ENCODE results near the gene ACTL6B. TPM values are rescaled to one million over a fixed set of nuclear protein-coding genes. Genes with fewer than 3 reads are reported as not detected.

ACTL6B gene
- total and polyA plus RNA-seq, 2 of the 13 experiments (the other 11 are each of a cell fraction or from before 2014, with no cell fraction given): not detected

DNA sequence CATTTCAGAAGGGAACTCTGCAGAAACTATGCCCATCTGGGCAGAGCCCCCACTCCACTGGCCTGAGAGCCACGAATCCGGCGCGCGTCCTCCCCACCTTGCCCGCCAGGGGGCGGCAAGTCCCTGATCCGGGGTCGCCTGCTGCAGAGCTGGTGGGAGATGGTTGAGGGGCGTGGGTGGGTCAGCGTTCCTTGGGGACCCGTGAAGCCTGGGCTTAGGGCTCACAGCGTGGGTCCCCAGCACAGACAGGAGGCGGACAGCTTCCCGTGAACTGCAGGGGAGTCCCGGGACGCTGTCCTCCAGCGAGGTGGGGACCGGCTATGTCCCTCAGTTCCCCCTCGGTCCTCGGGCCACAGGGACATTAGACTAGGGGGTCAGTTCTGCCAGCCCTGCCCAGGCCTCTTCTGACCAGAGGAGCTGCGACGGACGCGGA, 49.1 kb upstream of the ACTL6B start (continued):
- no peak for TF ChIP-seq RNF219 (CRISPR knock-in tag; IDR thresholded peaks at IDR 0.05)
- TF ChIP-seq, protein P1, sequence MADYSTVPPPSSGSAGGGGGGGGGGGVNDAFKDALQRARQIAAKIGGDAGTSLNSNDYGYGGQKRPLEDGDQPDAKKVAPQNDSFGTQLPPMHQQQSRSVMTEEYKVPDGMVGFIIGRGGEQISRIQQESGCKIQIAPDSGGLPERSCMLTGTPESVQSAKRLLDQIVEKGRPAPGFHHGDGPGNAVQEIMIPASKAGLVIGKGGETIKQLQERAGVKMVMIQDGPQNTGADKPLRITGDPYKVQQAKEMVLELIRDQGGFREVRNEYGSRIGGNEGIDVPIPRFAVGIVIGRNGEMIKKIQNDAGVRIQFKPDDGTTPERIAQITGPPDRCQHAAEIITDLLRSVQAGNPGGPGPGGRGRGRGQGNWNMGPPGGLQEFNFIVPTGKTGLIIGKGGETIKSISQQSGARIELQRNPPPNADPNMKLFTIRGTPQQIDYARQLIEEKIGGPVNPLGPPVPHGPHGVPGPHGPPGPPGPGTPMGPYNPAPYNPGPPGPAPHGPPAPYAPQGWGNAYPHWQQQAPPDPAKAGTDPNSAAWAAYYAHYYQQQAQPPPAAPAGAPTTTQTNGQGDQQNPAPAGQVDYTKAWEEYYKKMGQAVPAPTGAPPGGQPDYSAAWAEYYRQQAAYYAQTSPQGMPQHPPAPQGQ (CRISPR knock-in tag; IDR thresholded peaks at IDR 0.05; ENCODE audit: borderline replicate concordance): no peak
- TF ChIP-seq MAFK (conservative IDR thresholded peaks at IDR 0.05 in 1 of 2, IDR thresholded peaks at IDR 0.05 in 1 of 2; ENCODE audit: low read length in 2 of 2): no peak
- TF ChIP-seq POLR2AphosphoS2 (IDR thresholded peaks at IDR 0.05; ENCODE audit: low read depth, low read length): no peak
- TF ChIP-seq SRSF1 (optimal IDR thresholded peaks at IDR 0.05; ENCODE audit: low read depth, low read length): no peak
- TF ChIP-seq CEBPZ (IDR thresholded peaks at IDR 0.05; ENCODE audit: low read length): no peak
- TF ChIP-seq ZNF33A (CRISPR knock-in tag; IDR thresholded peaks at IDR 0.05; ENCODE audit: borderline replicate concordance): no peak
- TF ChIP-seq, protein P2, sequence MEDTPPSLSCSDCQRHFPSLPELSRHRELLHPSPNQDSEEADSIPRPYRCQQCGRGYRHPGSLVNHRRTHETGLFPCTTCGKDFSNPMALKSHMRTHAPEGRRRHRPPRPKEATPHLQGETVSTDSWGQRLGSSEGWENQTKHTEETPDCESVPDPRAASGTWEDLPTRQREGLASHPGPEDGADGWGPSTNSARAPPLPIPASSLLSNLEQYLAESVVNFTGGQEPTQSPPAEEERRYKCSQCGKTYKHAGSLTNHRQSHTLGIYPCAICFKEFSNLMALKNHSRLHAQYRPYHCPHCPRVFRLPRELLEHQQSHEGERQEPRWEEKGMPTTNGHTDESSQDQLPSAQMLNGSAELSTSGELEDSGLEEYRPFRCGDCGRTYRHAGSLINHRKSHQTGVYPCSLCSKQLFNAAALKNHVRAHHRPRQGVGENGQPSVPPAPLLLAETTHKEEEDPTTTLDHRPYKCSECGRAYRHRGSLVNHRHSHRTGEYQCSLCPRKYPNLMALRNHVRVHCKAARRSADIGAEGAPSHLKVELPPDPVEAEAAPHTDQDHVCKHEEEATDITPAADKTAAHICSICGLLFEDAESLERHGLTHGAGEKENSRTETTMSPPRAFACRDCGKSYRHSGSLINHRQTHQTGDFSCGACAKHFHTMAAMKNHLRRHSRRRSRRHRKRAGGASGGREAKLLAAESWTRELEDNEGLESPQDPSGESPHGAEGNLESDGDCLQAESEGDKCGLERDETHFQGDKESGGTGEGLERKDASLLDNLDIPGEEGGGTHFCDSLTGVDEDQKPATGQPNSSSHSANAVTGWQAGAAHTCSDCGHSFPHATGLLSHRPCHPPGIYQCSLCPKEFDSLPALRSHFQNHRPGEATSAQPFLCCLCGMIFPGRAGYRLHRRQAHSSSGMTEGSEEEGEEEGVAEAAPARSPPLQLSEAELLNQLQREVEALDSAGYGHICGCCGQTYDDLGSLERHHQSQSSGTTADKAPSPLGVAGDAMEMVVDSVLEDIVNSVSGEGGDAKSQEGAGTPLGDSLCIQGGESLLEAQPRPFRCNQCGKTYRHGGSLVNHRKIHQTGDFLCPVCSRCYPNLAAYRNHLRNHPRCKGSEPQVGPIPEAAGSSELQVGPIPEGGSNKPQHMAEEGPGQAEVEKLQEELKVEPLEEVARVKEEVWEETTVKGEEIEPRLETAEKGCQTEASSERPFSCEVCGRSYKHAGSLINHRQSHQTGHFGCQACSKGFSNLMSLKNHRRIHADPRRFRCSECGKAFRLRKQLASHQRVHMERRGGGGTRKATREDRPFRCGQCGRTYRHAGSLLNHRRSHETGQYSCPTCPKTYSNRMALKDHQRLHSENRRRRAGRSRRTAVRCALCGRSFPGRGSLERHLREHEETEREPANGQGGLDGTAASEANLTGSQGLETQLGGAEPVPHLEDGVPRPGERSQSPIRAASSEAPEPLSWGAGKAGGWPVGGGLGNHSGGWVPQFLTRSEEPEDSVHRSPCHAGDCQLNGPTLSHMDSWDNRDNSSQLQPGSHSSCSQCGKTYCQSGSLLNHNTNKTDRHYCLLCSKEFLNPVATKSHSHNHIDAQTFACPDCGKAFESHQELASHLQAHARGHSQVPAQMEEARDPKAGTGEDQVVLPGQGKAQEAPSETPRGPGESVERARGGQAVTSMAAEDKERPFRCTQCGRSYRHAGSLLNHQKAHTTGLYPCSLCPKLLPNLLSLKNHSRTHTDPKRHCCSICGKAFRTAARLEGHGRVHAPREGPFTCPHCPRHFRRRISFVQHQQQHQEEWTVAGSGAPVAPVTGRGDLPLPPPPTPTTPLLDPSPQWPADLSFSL (CRISPR knock-in tag; IDR thresholded peaks at IDR 0.05): 0 out of 2 replicates have a peak, but pooled peaks have one; percentile 43
- TF ChIP-seq ATF5 (CRISPR knock-in tag; IDR thresholded peaks at IDR 0.05; ENCODE audit: low read depth): no peak
- TF ChIP-seq ZNF788 (CRISPR knock-in tag; IDR thresholded peaks at IDR 0.05; ENCODE audit: borderline replicate concordance): no peak
- no peak for TF ChIP-seq TOE1 (CRISPR knock-in tag; IDR thresholded peaks at IDR 0.05)
- no peak for TF ChIP-seq TOPORS (CRISPR knock-in tag; IDR thresholded peaks at IDR 0.05)
- TF ChIP-seq, protein P3, sequence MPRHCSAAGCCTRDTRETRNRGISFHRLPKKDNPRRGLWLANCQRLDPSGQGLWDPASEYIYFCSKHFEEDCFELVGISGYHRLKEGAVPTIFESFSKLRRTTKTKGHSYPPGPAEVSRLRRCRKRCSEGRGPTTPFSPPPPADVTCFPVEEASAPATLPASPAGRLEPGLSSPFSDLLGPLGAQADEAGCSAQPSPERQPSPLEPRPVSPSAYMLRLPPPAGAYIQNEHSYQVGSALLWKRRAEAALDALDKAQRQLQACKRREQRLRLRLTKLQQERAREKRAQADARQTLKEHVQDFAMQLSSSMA (CRISPR knock-in tag; IDR thresholded peaks at IDR 0.05): no peak
